ENCODE data around the gene CBFA2T2. TPM values are rescaled to one million over a fixed set of nuclear protein-coding genes. Genes with fewer than 3 reads are reported as not detected.

CBFA2T2 gene
- polyA plus RNA-seq, 3 donors = 1.7 to 9.7 (median 4.9) TPM

DNA sequence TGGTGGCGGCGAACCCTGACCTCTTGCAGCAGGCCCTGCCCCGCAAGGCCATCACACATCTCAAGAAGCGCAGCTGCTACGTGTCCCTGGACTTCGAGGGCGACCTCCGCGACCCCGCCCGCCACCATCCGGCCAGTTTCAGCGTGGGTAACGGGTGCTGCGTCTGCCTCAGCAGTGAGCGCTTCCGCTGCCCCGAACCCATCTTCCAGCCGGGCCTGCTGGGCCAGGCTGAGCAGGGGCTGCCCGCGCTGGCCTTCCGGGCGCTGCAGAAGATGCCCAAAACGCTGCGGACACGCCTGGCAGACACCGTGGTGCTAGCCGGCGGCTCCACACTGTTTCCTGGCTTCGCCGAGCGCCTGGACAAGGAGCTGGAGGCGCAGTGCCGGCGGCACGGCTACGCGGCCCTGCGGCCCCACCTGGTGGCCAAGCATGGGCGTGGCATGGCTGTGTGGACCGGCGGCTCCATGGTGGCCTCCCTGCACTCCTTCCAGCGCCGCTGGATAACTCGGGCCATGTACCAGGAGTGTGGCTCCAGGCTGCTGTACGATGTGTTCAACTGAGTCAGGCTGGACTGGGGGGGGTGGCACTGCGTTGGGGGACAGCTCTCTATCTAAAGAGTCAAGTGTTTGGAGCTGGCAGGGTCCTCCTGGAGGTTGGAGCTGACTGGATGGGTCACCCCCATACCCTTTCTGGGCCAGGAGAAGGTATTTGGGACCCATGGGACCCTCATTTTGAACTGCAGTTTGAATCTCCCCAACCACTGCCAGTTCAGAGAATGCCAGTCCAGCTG lies 178.0 kb downstream of the CBFA2T2 start:
- peak; percentile 71 to 76 (median 75) for DNase-seq
- peaks cover 0 to 3% (median 0%) of the 10 kb centered on the region in 7 donors for H3K9me3 Mint-ChIP-seq
- H3K4me1 Mint-ChIP-seq = peaks cover 34% of the 10 kb centered on the region
- intact Hi-C loops (cut with micrococcal nuclease) = loop anchor here (1.0 to 10.0 kb wide), 6 partner anchors 18 to 327 kb away; partner anchors contain the start of genes E2F1 (in 1 of the 2), RALY (in 1 of the 2) and ZNF341 (in 1 of the 2)
- Histone ChIP-seq H3K36me3 (replicated peaks in 1 of 2; ENCODE audit: control insufficient read depth in 1 of 2, insufficient read depth in 2 of 2, low read length in 2 of 2) (no peaks in the 10 kb centered on the region), H3K27ac (ENCODE audit: low read depth in 1 of 2, low read length in 2 of 2) (peak overlapping the region in 1 of 2 donors; percentile 69), H4K20me1 (ENCODE audit: insufficient read depth, low read length) (peaks cover 9% of the 10 kb centered on the region), H3K4me3 (replicated peaks in 1 of 3; ENCODE audit: low read depth in 2 of 3, low read length in 3 of 3) (peak overlapping the region; percentile 44 to 85 (median 51)), H2AFZ (ENCODE audit: insufficient read depth, low read depth, low read length, poor library complexity, severe bottlenecking) (peak overlapping the region; percentile 93), H3K9ac (ENCODE audit: insufficient read depth, low read length, poor library complexity, severe bottlenecking) (peak overlapping the region; percentile 68), H3K9me3 (replicated peaks in 1 of 2; ENCODE audit: control insufficient read depth in 1 of 2, insufficient read depth in 1 of 2, low read length in 2 of 2) (no peaks in the 10 kb centered on the region), H3K4me1 (ENCODE audit: control insufficient read depth in 1 of 2, insufficient read depth in 2 of 2, low read length in 2 of 2) (peaks cover 34 to 50% of the 10 kb centered on the region in 2 donors), H3K79me2 (ENCODE audit: insufficient read depth, low read length) (no peaks in the 10 kb centered on the region), H3K4me2 (replicated peaks; ENCODE audit: extremely low read depth, low read length, poor library complexity, severe bottlenecking) (peak overlapping the region; percentile 94), H3K27me3 (ENCODE audit: control insufficient read depth in 2 of 2, insufficient read depth in 2 of 2, low read length in 2 of 2) (no peaks in the 10 kb centered on the region)
- H3K27ac Mint-ChIP-seq = peak overlapping the region in 4 of 7 donors; percentile 28 to 41 (median 32)
- WGBS (ENCODE audit: insufficient coverage) = 12% methylated on average over 46 of the region's 47 CpGs
- H3K27me3 Mint-ChIP-seq (ENCODE audit: low read depth in 3 of 3) = peaks cover 2 to 6% (median 3%) of the 10 kb centered on the region in 3 donors
- H3K36me3 Mint-ChIP-seq = peaks cover 5 to 11% of the 10 kb centered on the region in 2 donors
- peak overlapping the region; percentile 79 to 80 for H3K4me3 Mint-ChIP-seq
- TF ChIP-seq, protein P1, sequence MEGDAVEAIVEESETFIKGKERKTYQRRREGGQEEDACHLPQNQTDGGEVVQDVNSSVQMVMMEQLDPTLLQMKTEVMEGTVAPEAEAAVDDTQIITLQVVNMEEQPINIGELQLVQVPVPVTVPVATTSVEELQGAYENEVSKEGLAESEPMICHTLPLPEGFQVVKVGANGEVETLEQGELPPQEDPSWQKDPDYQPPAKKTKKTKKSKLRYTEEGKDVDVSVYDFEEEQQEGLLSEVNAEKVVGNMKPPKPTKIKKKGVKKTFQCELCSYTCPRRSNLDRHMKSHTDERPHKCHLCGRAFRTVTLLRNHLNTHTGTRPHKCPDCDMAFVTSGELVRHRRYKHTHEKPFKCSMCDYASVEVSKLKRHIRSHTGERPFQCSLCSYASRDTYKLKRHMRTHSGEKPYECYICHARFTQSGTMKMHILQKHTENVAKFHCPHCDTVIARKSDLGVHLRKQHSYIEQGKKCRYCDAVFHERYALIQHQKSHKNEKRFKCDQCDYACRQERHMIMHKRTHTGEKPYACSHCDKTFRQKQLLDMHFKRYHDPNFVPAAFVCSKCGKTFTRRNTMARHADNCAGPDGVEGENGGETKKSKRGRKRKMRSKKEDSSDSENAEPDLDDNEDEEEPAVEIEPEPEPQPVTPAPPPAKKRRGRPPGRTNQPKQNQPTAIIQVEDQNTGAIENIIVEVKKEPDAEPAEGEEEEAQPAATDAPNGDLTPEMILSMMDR (IDR thresholded peaks at IDR 0.05) = peak; percentile 92

DNA sequence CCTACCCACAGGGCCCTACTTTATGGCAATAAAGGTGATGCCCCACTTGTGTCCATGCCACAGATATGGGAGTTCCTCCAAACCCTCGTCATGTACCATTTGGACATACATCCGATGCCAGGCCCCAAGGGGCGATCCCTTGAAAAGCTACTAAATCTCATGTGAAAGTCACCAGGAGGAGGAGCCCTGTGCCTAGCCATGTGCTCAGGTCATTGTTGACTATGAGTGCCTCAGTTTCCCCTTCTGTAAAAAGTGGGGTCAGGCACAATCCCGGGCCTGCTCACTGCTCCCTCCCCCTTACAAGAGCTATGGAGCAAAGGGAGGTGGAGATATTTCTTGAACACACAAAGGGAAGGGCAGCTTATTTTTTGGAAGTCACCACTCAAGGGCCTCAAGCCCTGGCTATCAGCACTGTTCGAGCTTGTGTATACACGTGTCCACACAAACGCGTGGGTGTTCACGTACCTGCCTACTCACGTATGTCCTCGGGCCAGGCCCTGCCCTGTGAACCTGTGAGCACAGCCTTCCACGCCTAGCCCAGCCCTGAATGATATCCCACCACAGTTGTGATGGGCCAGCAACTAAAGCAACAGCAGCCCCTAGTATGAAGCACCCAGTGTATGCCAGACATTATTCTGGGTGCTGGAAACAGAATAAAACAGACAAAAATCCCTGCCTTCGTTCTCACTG lies 178.7 kb downstream of the CBFA2T2 start:
- TF ChIP-seq, protein P1 (IDR thresholded peaks at IDR 0.05) = no peak

More for the DNA sequence above, 178.7 kb downstream of the CBFA2T2 start:
- no peak overlapping the region for H2AFZ ChIP-seq (ENCODE audit: insufficient read depth, low read depth, low read length, poor library complexity, severe bottlenecking)
- H3K27ac Mint-ChIP-seq = no peak overlapping the region
- no peaks in the 10 kb centered on the region for H3K79me2 ChIP-seq (ENCODE audit: insufficient read depth, low read length)
- H3K4me2 ChIP-seq (replicated peaks; ENCODE audit: extremely low read depth, low read length, poor library complexity, severe bottlenecking) = peak overlapping the region; percentile 94
- H3K9me3 Mint-ChIP-seq = peaks cover 0 to 2% (median 0%) of the 10 kb centered on the region in 7 donors
- no peak overlapping the region for H3K27ac ChIP-seq (ENCODE audit: low read depth in 1 of 2, low read length in 2 of 2)
- peaks cover 2 to 7% (median 2%) of the 10 kb centered on the region in 3 donors for H3K27me3 Mint-ChIP-seq (ENCODE audit: low read depth in 3 of 3)
- no peak overlapping the region for H3K4me3 Mint-ChIP-seq
- peaks cover 37% of the 10 kb centered on the region for H3K4me1 Mint-ChIP-seq
- DNase-seq = no peak
- H3K27me3 ChIP-seq (ENCODE audit: control insufficient read depth in 2 of 2, insufficient read depth in 2 of 2, low read length in 2 of 2) = no peaks in the 10 kb centered on the region
- H3K36me3 ChIP-seq (replicated peaks in 1 of 2; ENCODE audit: control insufficient read depth in 1 of 2, insufficient read depth in 2 of 2, low read length in 2 of 2) = no peaks in the 10 kb centered on the region
- H3K4me3 ChIP-seq (replicated peaks in 1 of 3; ENCODE audit: low read depth in 2 of 3, low read length in 3 of 3) = peak overlapping the region in 1 of 3 experiments; percentile 85
- peaks cover 5 to 11% of the 10 kb centered on the region in 2 donors for H3K36me3 Mint-ChIP-seq
- H3K9me3 ChIP-seq (replicated peaks in 1 of 2; ENCODE audit: control insufficient read depth in 1 of 2, insufficient read depth in 1 of 2, low read length in 2 of 2) = no peaks in the 10 kb centered on the region
- H4K20me1 ChIP-seq (ENCODE audit: insufficient read depth, low read length) = peaks cover 9% of the 10 kb centered on the region
- peaks cover 33 to 51% of the 10 kb centered on the region in 2 donors for H3K4me1 ChIP-seq (ENCODE audit: control insufficient read depth in 1 of 2, insufficient read depth in 2 of 2, low read length in 2 of 2)
- intact Hi-C loops (cut with micrococcal nuclease) = loop anchor here (5.0 to 10.0 kb wide), 4 partner anchors 64 to 326 kb away; partner anchors contain the start of genes RALY (in 1 of the 2) and ZNF341 (in 1 of the 2)
- H3K9ac ChIP-seq (ENCODE audit: insufficient read depth, low read length, poor library complexity, severe bottlenecking) = no peak overlapping the region
- WGBS (ENCODE audit: insufficient coverage) = 94% methylated on average over 12 of the region's 13 CpGs

Measured in CD14-positive monocyte (primary cell).